HepG2 (cell line): ENCODE results near the gene ZIK1. TPM values are rescaled to one million over a fixed set of nuclear protein-coding genes. Genes with fewer than 3 reads are reported as not detected.
A peak's percentile ranks its signal among the peaks of the same experiment; 100 is the strongest.

Experiments used
- AHDC1 ChIP-seq: sonication (generic); formaldehyde crosslinking; IDR thresholded peaks from 2 replicates; pipeline ENCODE4 v1.5.1; 2020; ENCODE audit warnings: mild to moderate bottlenecking, missing genetic modification reagents, borderline replicate concordance
- CBX5 ChIP-seq: sonication (generic); formaldehyde crosslinking; IDR thresholded peaks from 2 replicates; pipeline ENCODE4 v1.4.0; 2020; ENCODE audit warnings: missing genetic modification reagents, borderline replicate concordance
- FOXO4 ChIP-seq: sonication (generic); formaldehyde crosslinking; conservative IDR thresholded peaks from 2 replicates; pipeline ENCODE4 v1.8.1; 2023; ENCODE audit warnings: missing genetic modification reagents
- FOXP4 ChIP-seq: sonication (generic); formaldehyde crosslinking; IDR thresholded peaks from 2 replicates; pipeline ENCODE4 v1.4.0; 2020; ENCODE audit warnings: missing genetic modification reagents
- KAT2B ChIP-seq: fragments of 150-350 bp; IDR thresholded peaks from 2 replicates; pipeline ENCODE4 v1.6.1; 2014; ENCODE audit warnings: low read depth, low read length, borderline replicate concordance
- LRRFIP1 ChIP-seq: sonication (generic); formaldehyde crosslinking; conservative IDR thresholded peaks from 2 replicates; pipeline ENCODE4 v1.4.0; 2020; ENCODE audit warnings: missing genetic modification reagents
- NR2F2 ChIP-seq: IDR thresholded peaks from 2 replicates; pipeline ENCODE4 v1.6.1; 2012; ENCODE audit warnings: low read depth, inconsistent platforms, borderline replicate concordance
- PCBP1 ChIP-seq: fragments of 200-400 bp; formaldehyde crosslinking; IDR thresholded peaks from 2 replicates; pipeline ENCODE4 v1.6.1; 2017; ENCODE audit warnings: mild to moderate bottlenecking, low read depth, low read length, borderline replicate concordance
- ZBTB2 ChIP-seq: sonication (generic); formaldehyde crosslinking; IDR thresholded peaks from 2 replicates; pipeline ENCODE4 v1.8.0; 2022; ENCODE audit warnings: low read depth, missing genetic modification reagents
- ZFP36L2 ChIP-seq: sonication (generic); formaldehyde crosslinking; IDR thresholded peaks from 2 replicates; pipeline ENCODE4 v1.4.0; 2020; ENCODE audit warnings: missing genetic modification reagents
- ZNF430 ChIP-seq: sonication (generic); formaldehyde crosslinking; IDR thresholded peaks from 2 replicates; pipeline ENCODE4 v1.9.0; 2021; ENCODE audit warnings: mild to moderate bottlenecking, missing genetic modification reagents
- ZNF484 ChIP-seq: sonication (generic); formaldehyde crosslinking; IDR thresholded peaks from 2 replicates; pipeline ENCODE4 v1.5.1; 2020; ENCODE audit warnings: mild to moderate bottlenecking, low read depth, missing genetic modification reagents, borderline replicate concordance
- ZNF670 ChIP-seq: sonication (generic); formaldehyde crosslinking; IDR thresholded peaks from 2 replicates; pipeline ENCODE4 v1.8.0; 2022; ENCODE audit warnings: mild to moderate bottlenecking, missing genetic modification reagents, borderline replicate concordance
- polyA plus RNA-seq, 8 experiments: library from polyadenylated mRNA; depleted of rRNA in 3 of 8; stranded (reverse) in 7 of 8; unstranded in 1 of 8; fragments of >200 nt; fragmentation: Illumina TruSeq in 4 of 8; extraction: Trizol in 4 of 8; gene quantifications; 2 replicates each; pipeline versions ENCODE4 v1.2.1 to v1.2.3, GENCODE V29; 2011 to 2016; ENCODE audit warnings: low read depth in 4 of 8, missing spikeins in 1 of 8, mixed read lengths in 1 of 8; ENCODE audit not compliant: insufficient read depth in 1 of 8
- total RNA-seq, 5 experiments: library from RNA; depleted of rRNA; stranded (reverse); fragments of >200 nt; fragmentation: Illumina TruSeq; extraction: Trizol; gene quantifications; 2 replicates each; pipeline ENCODE4 v1.2.3, GENCODE V29; 2016; ENCODE audit warnings: low read depth in 1 of 5

Gene ZIK1
- total and polyA plus RNA-seq, 2 of the 13 experiments (the other 11 are each of a cell fraction or from before 2014, with no cell fraction given): 2.1 to 7.2 TPM

- TF ChIP-seq LRRFIP1 (CRISPR knock-in tag) (no peak), ZNF670 (no peak), FOXO4 (CRISPR knock-in tag) (no peak), KAT2B (no peak), FOXP4 (CRISPR knock-in tag) (no peak), ZBTB2 (no peak), NR2F2 (no peak), CBX5 (CRISPR knock-in tag) (no peak), ZNF430 (CRISPR knock-in tag) (0 out of 2 replicates have a peak, but pooled peaks have one; percentile 28), PCBP1 (0 out of 2 replicates have a peak, but pooled peaks have one; percentile 41), ZFP36L2 (CRISPR knock-in tag) (no peak), AHDC1 (CRISPR knock-in tag) (no peak), ZNF484 (CRISPR knock-in tag) (no peak)
Measured at GRCh38 chr19:57632987-57633831, 49.3 kb downstream of the ZIK1 start, which contains the start of gene ZNF211 (continued).
